GM19099 (cell line): ENCODE measurements around the gene CYP21A2.

Experiments used
- POLR2A ChIP-seq: IDR thresholded peaks from 3 replicates; pipeline ENCODE4 v1.6.1; 2011; ENCODE audit warnings: low read depth; ENCODE audit not compliant: insufficient read length; ENCODE audit errors: extremely low read depth

Gene CYP21A2

GRCh38 chr6:32069460-32069859, 31.2 kb downstream of the CYP21A2 start:
- no peak for TF ChIP-seq POLR2A

GRCh38 chr6:32069878-32070515, 31.8 kb downstream of the CYP21A2 start:
- no peak for TF ChIP-seq POLR2A

GRCh38 chr6:32070814-32071543, 32.8 kb downstream of the CYP21A2 start:
- TF ChIP-seq POLR2A: no peak

GRCh38 chr6:32073101-32073500, 34.9 kb downstream of the CYP21A2 start:
- no peak for TF ChIP-seq POLR2A

GRCh38 chr6:32073613-32074012, 35.4 kb downstream of the CYP21A2 start:
- no peak for TF ChIP-seq POLR2A

GRCh38 chr6:32074996-32075532, 36.8 kb downstream of the CYP21A2 start:
- no peak for TF ChIP-seq POLR2A

- TF ChIP-seq POLR2A: no peak
Measured at GRCh38 chr6:32075781-32076180, 37.6 kb downstream of the CYP21A2 start.

- no peak for TF ChIP-seq POLR2A
Measured at GRCh38 chr6:32076321-32076809, 38.1 kb downstream of the CYP21A2 start.

- TF ChIP-seq POLR2A: no peak
Measured at GRCh38 chr6:32079566-32080290, 41.5 kb downstream of the CYP21A2 start.

GRCh38 chr6:32081168-32081990, 43.2 kb downstream of the CYP21A2 start:
- TF ChIP-seq POLR2A: no peak

GRCh38 chr6:32082478-32082877, 44.3 kb downstream of the CYP21A2 start:
- TF ChIP-seq POLR2A: no peak

- TF ChIP-seq POLR2A: no peak
Measured at GRCh38 chr6:32082935-32083334, 44.7 kb downstream of the CYP21A2 start.

- TF ChIP-seq POLR2A: no peak
Measured at GRCh38 chr6:32083812-32084768, 45.9 kb downstream of the CYP21A2 start.
